Loucy (cell line): Measurements from ENCODE around the gene ALMS1.

Experiments used
- CTCF ChIP-seq: fragments of 200-600 bp; sonication (generic); conservative IDR thresholded peaks from 2 replicates; pipeline ENCODE4 v1.5.1; 2014; ENCODE audit warnings: mild to moderate bottlenecking, antibody characterized with exemption, low read length
- EZH2phosphoT487 ChIP-seq: fragments of 200-600 bp; IDR thresholded peaks from 2 replicates; pipeline ENCODE4 v1.6.1; 2018; ENCODE audit warnings: antibody characterized with exemption, mild to moderate bottlenecking, moderate library complexity, borderline replicate concordance

GRCh38 chr2:73385504-73386341 lies at the start of gene ALMS1:
- TF ChIP-seq CTCF (0 out of 2 replicates have a peak, but pooled peaks have one; percentile 13), EZH2phosphoT487 (no peak)
